Memory B cell (primary cell): ENCODE measurements around the gene TBXAS1.

ENCODE experiments used
- ATAC-seq: fragments of 150-1000 bp; cut with Tn5 transposase; 2 replicates; pipeline ENCODE4 v1.10.0; 2021; ENCODE audit warnings: low read depth, mild to moderate bottlenecking, moderate library complexity
- DNase-seq, 2 donors: peaks; one replicate each; pipeline ENCODE4 v3.0.0; 2022; ENCODE audit warnings: low spot score in 2 of 2
- H3K27ac Mint-ChIP-seq: one replicate; pipeline ENCODE4 v1.8.0; 2022; ENCODE audit warnings: mild to moderate bottlenecking, moderate library complexity, mixed read lengths
- H3K27me3 Mint-ChIP-seq: one replicate; pipeline ENCODE4 v1.8.0; 2022; ENCODE audit warnings: mixed read lengths
- H3K36me3 Mint-ChIP-seq: one replicate; pipeline ENCODE4 v1.8.0; 2022; ENCODE audit warnings: mild to moderate bottlenecking, mixed read lengths
- H3K4me1 Mint-ChIP-seq: one replicate; pipeline ENCODE4 v1.8.0; 2022; ENCODE audit warnings: mixed read lengths
- H3K4me3 Mint-ChIP-seq: one replicate; pipeline ENCODE4 v1.8.0; 2022; ENCODE audit warnings: mild to moderate bottlenecking, moderate library complexity, mixed read lengths
- H3K9me3 Mint-ChIP-seq: one replicate; pipeline ENCODE4 v1.8.0; 2022; ENCODE audit warnings: mixed read lengths

The TBXAS1 gene

DNA sequence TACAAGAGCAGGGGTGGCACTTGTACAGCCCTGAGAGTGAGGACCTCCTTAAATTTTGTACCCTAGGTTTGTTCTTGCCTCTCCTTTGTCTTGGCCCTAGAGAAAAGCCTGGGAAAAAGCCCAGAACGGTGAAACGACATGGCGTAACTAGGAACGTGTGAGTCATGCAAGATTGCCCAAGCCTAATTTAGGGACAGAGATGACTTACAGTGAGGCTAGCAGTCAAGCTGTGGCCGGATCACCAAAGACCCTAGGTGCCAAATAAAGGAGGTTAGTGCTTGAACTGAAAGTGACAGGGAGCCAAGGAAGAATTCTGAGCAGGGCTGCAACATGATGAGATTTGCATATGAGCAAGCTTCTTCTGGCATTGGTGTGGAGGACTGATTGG, 25.1 kb downstream of the TBXAS1 start:
- Mint-ChIP-seq H3K4me3 (no peak overlapping the region), H3K9me3 (no peaks in the 10 kb centered on the region), H3K27ac (peak overlapping the region; percentile 58), H3K36me3 (peaks cover 1% of the 10 kb centered on the region), H3K27me3 (no peaks in the 10 kb centered on the region), H3K4me1 (peaks cover 26% of the 10 kb centered on the region)
- ATAC-seq, result no peak
- DNase-seq, result no peak

DNA sequence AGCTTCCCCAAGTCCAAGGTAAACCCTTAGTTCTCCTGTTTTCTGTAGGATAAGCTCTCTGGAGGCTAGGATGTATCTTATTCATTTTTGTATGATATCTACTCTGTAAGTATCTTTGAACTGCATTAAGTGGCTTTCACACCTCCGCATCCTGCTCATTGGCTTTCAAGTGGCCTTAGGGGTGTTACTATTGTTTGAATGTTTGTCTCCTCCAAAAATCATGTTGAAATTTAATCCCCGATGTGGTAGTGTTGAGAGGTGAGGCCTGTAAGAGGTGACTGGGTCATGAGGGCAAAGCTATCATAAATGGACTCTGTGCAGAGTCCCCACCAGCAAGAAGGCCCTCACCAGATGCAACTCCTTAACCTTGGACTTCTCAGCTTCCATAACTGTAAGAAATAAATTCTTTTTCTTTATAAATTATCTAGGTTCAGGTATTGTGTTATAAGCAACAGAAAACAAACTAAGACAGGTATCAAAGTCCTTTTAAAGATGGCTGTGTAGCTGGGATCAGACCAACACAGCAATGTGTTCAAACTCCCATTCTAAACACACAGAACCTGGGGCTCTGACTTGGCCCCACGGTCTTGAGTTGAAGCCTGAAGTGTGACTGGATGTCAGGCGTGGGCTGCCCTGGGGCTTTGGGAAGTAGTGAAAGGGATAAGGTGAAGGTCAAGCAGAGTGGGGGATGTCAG, 25.9 kb downstream of the TBXAS1 start:
- H3K4me1 Mint-ChIP-seq, result peaks cover 25% of the 10 kb centered on the region
- H3K4me3 Mint-ChIP-seq, result no peak overlapping the region
- DNase-seq, result no peak

GRCh38 chr7:139855498-139856270, 26.6 kb downstream of the TBXAS1 start:
- H3K4me1 Mint-ChIP-seq, result peaks cover 31% of the 10 kb centered on the region
- ATAC-seq, result peak; percentile 57
- peaks cover 1% of the 10 kb centered on the region for H3K36me3 Mint-ChIP-seq
- no peak overlapping the region for H3K4me3 Mint-ChIP-seq
- no peak for DNase-seq
- no peaks in the 10 kb centered on the region for H3K9me3 Mint-ChIP-seq
- no peak overlapping the region for H3K27ac Mint-ChIP-seq
- no peaks in the 10 kb centered on the region for H3K27me3 Mint-ChIP-seq

More for the DNA sequence above, 25.9 kb downstream of the TBXAS1 start:
- ATAC-seq, result no peak
- Mint-ChIP-seq H3K9me3 (no peaks in the 10 kb centered on the region), H3K27me3 (no peaks in the 10 kb centered on the region), H3K36me3 (peaks cover 1% of the 10 kb centered on the region), H3K27ac (no peak overlapping the region)

DNA sequence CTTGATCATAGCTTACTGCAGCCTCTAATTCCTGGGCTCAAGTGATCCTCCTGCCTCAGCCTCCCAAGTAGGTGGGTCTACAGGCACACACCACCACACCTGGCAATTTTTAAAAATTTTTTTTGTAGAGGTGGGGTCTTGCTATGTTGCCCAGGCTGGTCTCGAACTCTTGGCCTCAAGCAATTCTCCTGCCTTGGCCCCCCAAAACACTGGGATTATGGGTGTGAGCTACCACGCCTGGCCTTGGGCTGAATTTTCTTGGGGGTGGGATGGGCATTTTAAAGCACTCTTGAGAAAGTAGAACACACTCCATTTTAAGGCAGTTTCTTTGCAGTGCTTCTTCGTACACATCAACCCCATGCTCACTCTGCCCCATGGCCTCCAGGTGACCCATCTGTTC, 28.7 kb downstream of the TBXAS1 start:
- Mint-ChIP-seq H3K27ac (no peak overlapping the region), H3K9me3 (no peaks in the 10 kb centered on the region), H3K4me3 (no peak overlapping the region), H3K27me3 (no peaks in the 10 kb centered on the region), H3K36me3 (peaks cover 6% of the 10 kb centered on the region), H3K4me1 (peaks cover 39% of the 10 kb centered on the region)
- DNase-seq (no peak), ATAC-seq (no peak)

DNA sequence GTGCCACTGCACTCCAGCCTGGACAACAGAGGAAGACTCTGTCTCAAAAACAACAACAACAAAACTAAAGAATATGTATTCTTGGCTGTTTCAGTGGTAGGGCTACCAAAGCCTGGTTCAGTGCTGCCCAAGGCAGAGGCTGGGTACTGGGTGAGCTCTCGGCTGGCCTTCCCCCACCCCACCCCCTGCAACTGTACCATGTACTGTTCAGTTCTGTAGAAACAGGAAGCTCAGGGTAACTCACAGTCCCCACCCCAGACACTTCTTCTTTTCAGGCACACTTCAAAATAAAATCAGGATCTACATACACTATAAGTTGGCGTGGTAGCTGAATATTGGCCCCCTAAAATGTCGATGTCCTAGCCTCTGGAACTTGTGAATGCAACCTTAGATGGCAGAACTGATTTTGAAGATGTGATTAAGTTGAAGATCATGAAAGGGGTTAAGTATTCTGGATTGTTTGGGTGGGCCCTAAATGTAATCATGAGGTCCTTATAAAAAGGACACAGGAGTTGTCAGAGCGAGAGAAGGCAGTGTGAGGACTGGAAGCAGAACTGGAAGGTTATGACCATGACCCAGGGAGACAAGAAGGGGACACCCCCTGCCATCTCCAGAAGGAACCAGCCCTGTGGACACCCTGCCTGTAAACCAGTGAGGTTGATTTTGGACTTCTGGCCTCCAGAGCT, 31.2 kb downstream of the TBXAS1 start:
- peak in 1 of 2 donors; percentile 21 for DNase-seq
- peak overlapping the region; percentile 78 for H3K4me3 Mint-ChIP-seq
- no peaks in the 10 kb centered on the region for H3K27me3 Mint-ChIP-seq
- peaks cover 31% of the 10 kb centered on the region for H3K4me1 Mint-ChIP-seq
- H3K27ac Mint-ChIP-seq, result peak overlapping the region; percentile 92
- peak; percentile 98 for ATAC-seq
- H3K9me3 Mint-ChIP-seq, result peaks cover 12% of the 10 kb centered on the region
- peaks cover 8% of the 10 kb centered on the region for H3K36me3 Mint-ChIP-seq

DNA sequence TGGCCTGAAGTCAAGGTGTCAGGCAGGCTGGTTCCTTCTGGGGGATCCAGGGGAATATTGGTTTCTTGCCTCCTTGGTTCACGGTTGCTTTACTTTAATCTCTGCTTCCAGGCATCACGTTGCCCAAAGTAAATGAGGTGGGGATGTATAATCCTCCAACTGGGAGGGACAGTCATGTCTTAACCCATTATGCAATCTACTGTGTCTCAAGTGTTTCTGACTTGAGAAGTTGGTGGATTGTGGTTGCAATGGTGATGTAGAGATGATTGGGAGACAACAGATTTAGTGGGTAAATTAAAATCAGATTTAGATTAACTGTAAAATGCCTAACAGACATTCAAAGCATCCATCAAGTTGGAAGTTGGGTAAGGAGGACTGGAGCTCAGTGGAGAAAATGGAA, 32.7 kb downstream of the TBXAS1 start:
- ATAC-seq (no peak), DNase-seq (no peak)
- Mint-ChIP-seq H3K27ac (no peak overlapping the region), H3K27me3 (no peaks in the 10 kb centered on the region), H3K4me3 (no peak overlapping the region), H3K9me3 (peaks cover 12% of the 10 kb centered on the region), H3K4me1 (peaks cover 24% of the 10 kb centered on the region), H3K36me3 (peaks cover 11% of the 10 kb centered on the region)

DNA sequence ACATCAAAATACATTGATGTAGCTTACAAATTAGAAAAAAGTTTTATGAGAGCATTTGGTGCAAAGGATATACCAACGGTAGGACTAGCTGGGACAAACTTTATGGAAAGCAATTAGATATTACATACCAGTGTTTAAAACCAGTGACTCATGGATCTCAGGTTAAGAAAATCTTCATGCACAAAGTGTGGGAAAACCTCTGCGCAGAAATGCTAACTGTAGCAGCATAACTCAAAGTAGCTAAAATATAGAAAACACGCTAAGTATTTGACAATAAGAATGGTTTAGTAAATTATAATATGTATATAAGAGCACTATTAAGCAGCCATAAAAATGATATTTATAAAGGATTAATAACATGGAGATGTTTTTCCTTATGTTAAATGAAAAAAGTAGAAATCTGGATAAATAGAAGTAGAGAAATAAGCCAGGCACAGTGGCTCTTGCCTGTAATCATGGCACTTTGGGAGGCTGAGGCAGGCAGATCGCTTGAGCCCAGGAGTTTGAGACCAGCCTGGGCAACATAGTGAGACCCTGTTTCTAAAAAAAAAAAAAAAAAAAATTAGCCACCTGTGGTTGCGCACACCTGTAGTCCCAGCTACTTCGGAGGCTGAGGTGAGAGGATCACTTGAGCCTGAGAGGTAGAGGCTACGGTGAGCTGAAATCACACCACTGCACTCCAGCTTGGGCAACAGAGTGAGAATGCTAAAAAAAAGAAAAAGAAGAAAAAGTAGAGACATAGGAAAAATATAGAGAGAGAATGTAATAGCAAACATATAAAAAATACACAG, 37.2 kb downstream of the TBXAS1 start:
- H3K9me3 Mint-ChIP-seq, result peaks cover 12% of the 10 kb centered on the region
- ATAC-seq (no peak), DNase-seq (no peak)
- peaks cover 13% of the 10 kb centered on the region for H3K36me3 Mint-ChIP-seq
- H3K4me1 Mint-ChIP-seq, result peaks cover 17% of the 10 kb centered on the region
- H3K4me3 Mint-ChIP-seq, result no peak overlapping the region
- H3K27ac Mint-ChIP-seq, result no peak overlapping the region
- no peaks in the 10 kb centered on the region for H3K27me3 Mint-ChIP-seq

GRCh38 chr7:139867847-139868246, 38.8 kb downstream of the TBXAS1 start:
- no peak for ATAC-seq
- no peak overlapping the region for H3K4me3 Mint-ChIP-seq
- no peak overlapping the region for H3K27ac Mint-ChIP-seq
- DNase-seq, result no peak
- peaks cover 9% of the 10 kb centered on the region for H3K4me1 Mint-ChIP-seq
- peaks cover 11% of the 10 kb centered on the region for H3K36me3 Mint-ChIP-seq
- H3K27me3 Mint-ChIP-seq, result no peaks in the 10 kb centered on the region
- peaks cover 12% of the 10 kb centered on the region for H3K9me3 Mint-ChIP-seq

GRCh38 chr7:139869886-139870285, 40.8 kb downstream of the TBXAS1 start:
- no peak overlapping the region for H3K27ac Mint-ChIP-seq
- H3K27me3 Mint-ChIP-seq, result peaks cover 2% of the 10 kb centered on the region
- no peak overlapping the region for H3K4me3 Mint-ChIP-seq
- peaks cover 12% of the 10 kb centered on the region for H3K36me3 Mint-ChIP-seq
- no peak for ATAC-seq
- peaks cover 11% of the 10 kb centered on the region for H3K4me1 Mint-ChIP-seq
- H3K9me3 Mint-ChIP-seq, result peaks cover 2% of the 10 kb centered on the region
- no peak for DNase-seq

DNA sequence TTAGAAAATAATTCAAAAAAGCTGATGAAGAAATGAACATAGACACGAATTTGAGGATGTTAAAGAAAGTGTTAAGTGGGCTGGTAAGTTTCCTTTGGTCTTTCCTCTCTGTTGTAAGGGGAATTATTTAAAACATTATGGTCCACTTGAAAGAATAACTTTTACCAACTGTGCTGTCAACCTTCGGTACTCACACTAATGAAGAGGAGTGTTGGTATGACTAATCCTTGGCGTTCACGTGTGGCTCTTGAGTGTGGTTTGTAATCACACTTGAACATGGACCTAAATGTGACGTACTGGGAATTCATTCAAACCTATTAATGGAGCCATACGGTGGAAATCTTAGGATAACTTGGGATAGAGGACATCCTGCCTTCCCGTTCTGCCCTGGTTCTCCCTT, 41.3 kb downstream of the TBXAS1 start:
- Mint-ChIP-seq H3K36me3 (peaks cover 9% of the 10 kb centered on the region), H3K27me3 (peaks cover 2% of the 10 kb centered on the region), H3K9me3 (no peaks in the 10 kb centered on the region), H3K4me3 (no peak overlapping the region), H3K27ac (no peak overlapping the region), H3K4me1 (peaks cover 6% of the 10 kb centered on the region)
- DNase-seq (no peak), ATAC-seq (no peak)

DNA sequence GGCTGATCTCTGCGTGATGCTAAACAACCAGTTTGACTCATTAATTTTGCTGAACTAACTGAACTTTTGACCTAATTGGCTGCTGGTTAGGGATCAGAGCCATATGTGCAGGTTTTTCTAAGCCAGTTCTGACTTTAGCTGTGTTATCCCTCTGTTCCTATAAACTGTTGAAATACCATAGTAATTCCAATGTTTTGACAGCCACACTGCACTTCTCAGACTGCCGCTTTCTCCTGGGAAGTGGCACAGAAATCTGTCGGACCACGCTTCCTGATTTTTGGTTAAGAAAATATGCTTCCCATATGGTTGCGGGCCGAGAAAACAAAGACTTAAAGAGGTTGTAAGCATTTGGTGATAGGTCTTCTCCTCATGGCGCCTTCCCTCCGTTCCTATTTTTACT, 42.3 kb downstream of the TBXAS1 start:
- Mint-ChIP-seq H3K9me3 (no peaks in the 10 kb centered on the region), H3K36me3 (peaks cover 9% of the 10 kb centered on the region), H3K4me1 (peaks cover 8% of the 10 kb centered on the region), H3K4me3 (no peak overlapping the region), H3K27me3 (peaks cover 2% of the 10 kb centered on the region), H3K27ac (no peak overlapping the region)
- DNase-seq (no peak), ATAC-seq (no peak)

DNA sequence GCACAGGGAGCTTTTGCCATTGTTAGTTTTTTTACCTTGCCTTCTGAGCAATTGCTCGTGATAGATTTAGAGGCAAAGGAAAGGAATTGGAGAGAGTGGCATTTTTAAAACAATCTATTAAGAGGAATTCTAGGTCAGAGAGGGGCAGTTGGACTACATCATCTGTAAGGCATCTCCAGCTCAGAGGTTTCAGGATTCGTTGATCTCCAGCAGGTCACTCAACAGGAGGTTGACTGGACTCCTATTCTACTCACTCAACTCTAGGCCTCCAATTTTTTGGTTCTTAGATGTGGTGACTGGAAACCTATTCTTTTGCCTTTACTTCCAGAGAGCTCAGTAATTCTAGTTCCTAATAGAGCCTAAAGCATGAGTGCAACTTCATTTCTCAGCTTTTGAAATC, 42.8 kb downstream of the TBXAS1 start:
- peaks cover 8% of the 10 kb centered on the region for H3K36me3 Mint-ChIP-seq
- no peak overlapping the region for H3K27ac Mint-ChIP-seq
- no peaks in the 10 kb centered on the region for H3K9me3 Mint-ChIP-seq
- ATAC-seq (no peak), DNase-seq (no peak)
- peaks cover 2% of the 10 kb centered on the region for H3K27me3 Mint-ChIP-seq
- peaks cover 8% of the 10 kb centered on the region for H3K4me1 Mint-ChIP-seq
- H3K4me3 Mint-ChIP-seq, result no peak overlapping the region

DNA sequence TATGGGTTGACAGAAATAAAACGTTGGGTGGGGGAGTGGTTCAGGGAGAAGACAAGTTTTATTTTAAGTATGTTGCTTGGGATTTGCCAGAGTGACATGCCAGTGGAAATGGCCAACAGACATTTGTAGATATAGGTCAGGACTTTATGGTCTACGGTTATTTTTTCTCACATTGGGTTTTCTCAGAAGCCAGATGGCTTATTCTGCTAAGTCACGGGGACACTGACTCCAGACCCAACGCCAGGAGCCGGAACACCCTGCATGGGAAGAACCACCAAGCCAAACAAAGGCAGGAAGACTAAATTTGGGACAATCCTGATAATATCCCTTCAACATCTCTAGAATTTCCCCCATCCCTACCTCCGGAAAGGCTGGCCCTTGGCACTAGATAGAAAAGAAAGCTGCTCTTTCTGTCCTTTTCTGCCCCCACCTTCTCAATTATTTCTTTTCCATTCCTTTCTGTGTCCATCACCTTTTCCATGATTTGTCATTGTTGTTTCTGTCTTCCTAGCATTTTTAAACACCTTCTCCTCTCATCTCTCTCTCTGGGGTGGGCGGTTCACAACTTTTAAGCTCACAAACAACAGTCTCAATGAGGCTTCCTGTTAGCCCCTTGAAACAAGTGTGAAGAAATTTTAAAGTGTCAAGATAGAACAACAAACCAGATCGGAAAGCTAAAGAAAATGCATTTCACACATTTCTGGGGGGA, 44.7 kb downstream of the TBXAS1 start:
- H3K9me3 Mint-ChIP-seq, result peaks cover 2% of the 10 kb centered on the region
- ATAC-seq (no peak), DNase-seq (no peak)
- H3K36me3 Mint-ChIP-seq, result peaks cover 10% of the 10 kb centered on the region
- H3K27ac Mint-ChIP-seq, result no peak overlapping the region
- no peak overlapping the region for H3K4me3 Mint-ChIP-seq
- peaks cover 10% of the 10 kb centered on the region for H3K4me1 Mint-ChIP-seq
- H3K27me3 Mint-ChIP-seq, result peaks cover 2% of the 10 kb centered on the region
